Esophagus muscularis mucosa (tissue), 4 donors: Measurements from ENCODE around the gene SLX4. TPM values are rescaled to one million over a fixed set of nuclear protein-coding genes. Genes with fewer than 3 reads are reported as not detected.

ENCODE experiments used
- DNase-seq: peaks from one replicate; pipeline ENCODE4 v3.0.0-alpha.2; 2017; ENCODE audit errors: extremely low spot score
- H3K27ac ChIP-seq, 4 donors: fragments of 200-600 bp; sonication (generic); replicated peaks in 1 of 4; 1 replicate in 3 of 4; 2 replicates in 1 of 4; pipeline ENCODE4 v1.5.1; 2016 to 2019; ENCODE audit warnings: mild to moderate bottlenecking in 1 of 4
- H3K27me3 ChIP-seq, 4 donors: fragments of 200-600 bp; sonication (generic); one replicate each; pipeline versions ENCODE4 v1.5.1 to v1.6.0; 2016 to 2019
- H3K36me3 ChIP-seq, 4 donors: fragments of 200-600 bp; sonication (generic); one replicate each; pipeline ENCODE4 v1.5.1; 2016 to 2019
- H3K4me1 ChIP-seq, 4 donors: fragments of 200-600 bp; sonication (generic); one replicate each; pipeline ENCODE4 v1.5.1; 2016 to 2019
- H3K4me3 ChIP-seq, 4 donors: fragments of 200-600 bp; sonication (generic); 1 replicate in 2 of 4; 2 replicates in 2 of 4; pipeline ENCODE4 v1.5.1; 2016 to 2019; ENCODE audit warnings: mild to moderate bottlenecking in 4 of 4, moderate library complexity in 1 of 4
- H3K9me3 ChIP-seq, 4 donors: fragments of 200-600 bp; sonication (generic); 1 replicate in 3 of 4; 2 replicates in 1 of 4; pipeline ENCODE4 v1.5.1; 2016 to 2019
- CTCF ChIP-seq, 3 experiments: fragments of 200-600 bp in 2 of 3; fragments of 450-650 bp in 1 of 3; sonication (generic) in 2 of 3; IDR thresholded peaks; one replicate each; pipeline ENCODE4 v1.5.1; 2017 to 2019; ENCODE audit warnings: antibody characterized with exemption in 3 of 3, mild to moderate bottlenecking in 2 of 3, moderate library complexity in 1 of 3
- EP300 ChIP-seq: sonication (generic); formaldehyde crosslinking; IDR thresholded peaks from one replicate; pipeline ENCODE4 v1.6.1; 2017; ENCODE audit warnings: antibody characterized with exemption
- POLR2A ChIP-seq: fragments of 450-650 bp; IDR thresholded peaks from one replicate; pipeline ENCODE4 v1.6.1; 2017; ENCODE audit warnings: antibody characterized with exemption, moderate library complexity, mild to moderate bottlenecking, low read depth
- POLR2AphosphoS5 ChIP-seq, 2 donors: sonication (generic); formaldehyde crosslinking; IDR thresholded peaks; one replicate each; pipeline ENCODE4 v1.6.1; 2017; ENCODE audit warnings: antibody characterized with exemption in 2 of 2
- WGBS: methylation state at CpG from one replicate; pipeline ENCODE4 v1.1.5; 2018; 5-methylcytosine and 5-hydroxymethylcytosine counted together
- intact Hi-C: fragments of 100-400 bp; cut with DNase I; formaldehyde crosslinking; loops from one replicate; pipeline ENCODE4 v1.15.1; 2023
- total RNA-seq, 4 donors: library from RNA; depleted of rRNA; stranded (reverse); fragments of >200 nt; gene quantifications; one replicate each; pipeline versions ENCODE4 v1.1.0 to v1.2.1, GENCODE V29; 2016

The SLX4 gene
- total RNA-seq, 4 donors from 2014 or later: 3.0 to 5.8 (median 3.9) TPM

GRCh38 chr16:3645108-3645503, 33.7 kb upstream of the SLX4 start:
- H3K9me3 ChIP-seq: no peaks in the 10 kb centered on the region

DNA sequence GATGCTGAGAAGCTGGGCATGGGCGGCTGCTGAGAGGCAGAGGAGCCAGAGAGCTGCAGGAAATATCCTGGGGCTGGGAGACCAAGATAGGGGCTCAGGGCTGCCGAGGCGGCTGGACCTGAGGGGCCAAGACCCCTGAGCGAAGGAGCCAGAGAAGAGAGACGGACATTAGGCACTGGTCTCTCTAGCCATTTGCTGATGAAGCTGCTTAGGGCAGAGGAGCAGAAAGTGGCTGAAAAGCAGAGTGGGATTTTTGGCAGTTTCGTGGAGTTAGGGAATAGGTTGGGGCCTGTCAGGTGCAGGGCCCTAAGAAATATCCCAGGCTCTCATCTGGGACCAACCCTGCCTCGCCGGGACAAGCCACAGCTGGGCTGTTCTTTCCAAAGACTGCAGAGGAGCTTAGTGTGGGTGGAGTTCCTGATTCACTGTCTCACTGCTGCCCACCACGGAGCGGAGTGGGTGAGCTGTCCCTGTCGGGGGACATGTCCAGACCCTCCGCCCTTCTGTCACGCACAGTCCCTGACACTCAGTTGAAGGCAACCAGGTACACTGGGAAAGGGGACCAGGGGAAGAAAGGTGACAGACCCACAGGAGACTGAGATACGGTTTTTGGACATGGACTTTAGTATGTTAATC, 31.8 kb upstream of the SLX4 start:
- intact Hi-C loops: no loop called here
- WGBS: 84% methylated on average over 12 of the region's 14 CpGs
- Histone ChIP-seq H3K4me3 (no peak overlapping the region), H3K36me3 (peaks cover 0 to 37% (median 25%) of the 10 kb centered on the region in 4 donors), H3K4me1 (no peaks in the 10 kb centered on the region), H3K9me3 (no peaks in the 10 kb centered on the region), H3K27me3 (no peaks in the 10 kb centered on the region), H3K27ac (no peak overlapping the region)
- no peak for TF ChIP-seq POLR2AphosphoS5 (IDR thresholded peaks at IDR 0.05)
- TF ChIP-seq POLR2A: no peak
- TF ChIP-seq EP300: no peak
- TF ChIP-seq CTCF (IDR thresholded peaks at IDR 0.05): no peak
- no peak for DNase-seq

More at GRCh38 chr16:3645108-3645503, 33.7 kb upstream of the SLX4 start:
- TF ChIP-seq EP300 (no peak), CTCF (IDR thresholded peaks at IDR 0.05) (no peak), POLR2AphosphoS5 (IDR thresholded peaks at IDR 0.05) (no peak), POLR2A (no peak)
- WGBS: 67% methylated on average over 6 of the region's 6 CpGs
- Histone ChIP-seq H3K27ac (no peak overlapping the region), H3K4me1 (no peaks in the 10 kb centered on the region), H3K4me3 (no peak overlapping the region), H3K27me3 (no peaks in the 10 kb centered on the region), H3K36me3 (peaks cover 0 to 35% (median 25%) of the 10 kb centered on the region in 4 donors)
- intact Hi-C loops: no loop called here
- no peak for DNase-seq

DNA sequence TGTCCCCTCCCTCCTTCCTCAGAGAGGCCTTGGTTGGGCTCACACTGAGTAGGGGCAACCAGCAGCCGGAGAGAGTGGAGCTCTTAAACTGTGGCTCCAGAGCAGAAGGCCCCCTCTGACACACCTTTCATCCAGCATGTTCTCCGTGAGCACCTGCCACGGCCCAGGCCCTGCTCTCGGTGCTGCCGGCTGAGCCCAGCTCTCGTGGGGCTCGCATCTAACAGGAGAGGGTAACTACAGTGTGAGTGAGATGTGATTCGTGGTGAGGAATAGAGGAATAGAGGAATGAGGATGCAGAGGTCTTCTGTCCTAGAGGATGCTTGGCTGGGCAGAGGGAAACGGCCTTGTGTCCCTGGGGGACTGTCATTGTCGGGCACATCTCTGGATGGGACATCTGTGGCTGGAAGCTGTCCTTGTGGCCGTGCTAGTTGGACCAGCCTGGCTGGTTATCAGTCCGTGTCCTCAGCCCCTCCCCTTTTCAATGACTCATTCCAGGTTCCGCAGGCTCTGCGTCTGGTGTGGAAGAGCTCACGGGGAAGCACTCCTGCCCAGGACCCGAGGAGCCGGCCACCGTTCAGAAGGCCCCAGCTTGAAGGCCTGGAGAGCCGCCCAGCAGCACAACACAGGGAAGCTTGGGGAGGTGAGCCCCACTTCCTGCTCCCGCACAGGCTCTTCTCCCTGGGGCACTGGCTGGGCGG, 31.1 kb upstream of the SLX4 start:
- H3K27ac ChIP-seq: no peak overlapping the region
- no peak for DNase-seq
- H3K9me3 ChIP-seq: no peaks in the 10 kb centered on the region
- no peak overlapping the region for H3K4me3 ChIP-seq
- no peaks in the 10 kb centered on the region for H3K27me3 ChIP-seq
- no peak for TF ChIP-seq POLR2A
- no peak for TF ChIP-seq CTCF (IDR thresholded peaks at IDR 0.05)
- no peak for TF ChIP-seq EP300
- TF ChIP-seq POLR2AphosphoS5 (IDR thresholded peaks at IDR 0.05): no peak
- intact Hi-C loops: no loop called here
- H3K4me1 ChIP-seq: peaks cover 0 to 2% (median 0%) of the 10 kb centered on the region in 4 donors
- WGBS: 75% methylated on average over 21 of the region's 21 CpGs
- peaks cover 0 to 37% (median 25%) of the 10 kb centered on the region in 4 donors for H3K36me3 ChIP-seq

GRCh38 chr16:3641801-3642396, 30.5 kb upstream of the SLX4 start:
- H3K4me1 ChIP-seq: peaks cover 0 to 7% (median 0%) of the 10 kb centered on the region in 4 donors
- peaks cover 0 to 37% (median 25%) of the 10 kb centered on the region in 4 donors for H3K36me3 ChIP-seq
- H3K4me3 ChIP-seq: no peak overlapping the region
- no peak overlapping the region for H3K27ac ChIP-seq
- WGBS: 90% methylated on average over 9 of the region's 9 CpGs
- H3K27me3 ChIP-seq: no peaks in the 10 kb centered on the region
- intact Hi-C loops: no loop called here
- no peaks in the 10 kb centered on the region for H3K9me3 ChIP-seq
- no peak for TF ChIP-seq CTCF (IDR thresholded peaks at IDR 0.05)
- no peak for TF ChIP-seq EP300
- TF ChIP-seq POLR2A: no peak
- no peak for TF ChIP-seq POLR2AphosphoS5 (IDR thresholded peaks at IDR 0.05)
- no peak for DNase-seq
